Endothelial cell of umbilical vein (primary cell): ENCODE results near the gene PTPN6. TPM values are rescaled to one million over a fixed set of nuclear protein-coding genes. Genes with fewer than 3 reads are reported as not detected.

Source experiments
- BruUV-seq: library from RNA; stranded (reverse); fragments of 400-500 nt; replicated peaks from 2 replicates; lab custom pipeline; 2021; lab: Mats Ljungman, UMichigan
- CTCF ChIA-PET: fragments of 300-600, 350-600 bp; sonication (Branson Sonifier 250); formaldehyde crosslinking; loops from one replicate; lab custom pipeline; 2021; ENCODE audit warnings: antibody characterized with exemption, inconsistent platforms; lab: Charles Lee
- POLR2A ChIA-PET: fragments of 300-600, 350-600 bp; sonication (Branson Sonifier 250); formaldehyde crosslinking; loops from one replicate; lab custom pipeline; 2021; ENCODE audit warnings: antibody characterized with exemption, inconsistent platforms; lab: Charles Lee
- DNase-seq: peaks from one replicate; pipeline ENCODE4 v3.0.0-alpha.2; 2011; ENCODE audit warnings: low read depth, low spot score
- FAIRE-seq: peaks from 2 replicates; lab custom pipeline; 2011; peaks lifted over from hg19 to GRCh38; lab: Jason Lieb, UNC
- H2AFZ ChIP-seq: 2 replicates; pipeline ENCODE4 v1.6.0; 2012; ENCODE audit warnings: low read depth, low read length, control low read depth, inconsistent platforms
- H3K27ac ChIP-seq: 2 replicates; pipeline ENCODE4 v1.5.1; 2011; ENCODE audit warnings: low read depth, mild to moderate bottlenecking, control low read depth, low read length, moderate library complexity; ENCODE audit not compliant: insufficient read depth
- H3K27me3 ChIP-seq, 2 experiments: 2 replicates each; pipeline versions ENCODE4 v1.6.0 to v1.6.1; 2011; ENCODE audit warnings: low read length in 2 of 2, mixed read lengths in 1 of 2; ENCODE audit not compliant: control insufficient read depth in 2 of 2, insufficient read depth in 2 of 2
- H3K36me3 ChIP-seq, 2 experiments: 2 replicates in 1 of 2; 3 replicates in 1 of 2; pipeline ENCODE4 v1.5.1; 2011; ENCODE audit warnings: low read length in 2 of 2, mild to moderate bottlenecking in 1 of 2, moderate library complexity in 1 of 2; ENCODE audit not compliant: control insufficient read depth in 2 of 2, insufficient read depth in 2 of 2; ENCODE audit errors: extremely low read depth in 1 of 2
- H3K4me1 ChIP-seq: 3 replicates; pipeline ENCODE4 v1.5.1; 2011; ENCODE audit warnings: mild to moderate bottlenecking, low read length; ENCODE audit not compliant: control insufficient read depth, insufficient read depth; ENCODE audit errors: extremely low read depth
- H3K4me2 ChIP-seq: 2 replicates; pipeline ENCODE4 v1.6.1; 2011; ENCODE audit warnings: low read length, control low read depth, mixed read lengths; ENCODE audit not compliant: insufficient read depth
- H3K4me3 ChIP-seq, 3 experiments: fragments of 200-600 bp in 1 of 3; sonication (generic), shearing (Covaris generic) in 1 of 3; replicated peaks in 1 of 3; 2 replicates each; pipeline ENCODE4 v1.5.1; 2011 to 2016; ENCODE audit warnings: control low read depth in 3 of 3, low read length in 3 of 3, mild to moderate bottlenecking in 2 of 3, inconsistent platforms in 1 of 3, low read depth in 1 of 3, moderate library complexity in 1 of 3; ENCODE audit not compliant: insufficient read depth in 1 of 3
- H3K79me2 ChIP-seq: 2 replicates; pipeline ENCODE4 v1.6.0; 2012; ENCODE audit warnings: low read length, inconsistent platforms; ENCODE audit not compliant: control insufficient read depth, insufficient read depth
- H3K9ac ChIP-seq: replicated peaks from 2 replicates; pipeline ENCODE3; 2011; ENCODE audit warnings: low read length, control low read depth; ENCODE audit not compliant: insufficient read depth; ENCODE audit errors: extremely low read depth
- H3K9me1 ChIP-seq: replicated peaks from 3 replicates; pipeline ENCODE4 v1.6.0; 2011; ENCODE audit warnings: mild to moderate bottlenecking, low read length; ENCODE audit not compliant: control insufficient read depth, insufficient read depth; ENCODE audit errors: extremely low read depth
- H3K9me3 ChIP-seq: replicated peaks from 2 replicates; pipeline ENCODE4 v1.5.1; 2012; ENCODE audit warnings: low read length, inconsistent platforms; ENCODE audit not compliant: control insufficient read depth, insufficient read depth
- H4K20me1 ChIP-seq: replicated peaks from 2 replicates; pipeline ENCODE3; 2011; ENCODE audit warnings: mild to moderate bottlenecking, low read length; ENCODE audit not compliant: control insufficient read depth, insufficient read depth; ENCODE audit errors: extremely low read depth
- EZH2 ChIP-seq: IDR thresholded peaks from 2 replicates; pipeline ENCODE4 v1.6.1; 2012; ENCODE audit warnings: borderline replicate concordance, low read depth, mild to moderate bottlenecking, moderate library complexity, low read length, inconsistent platforms; ENCODE audit not compliant: severe bottlenecking
- FOS ChIP-seq: IDR thresholded peaks from 2 replicates; pipeline ENCODE4 v1.6.1; 2011; ENCODE audit warnings: mild to moderate bottlenecking, low read length, moderate library complexity, borderline replicate concordance; ENCODE audit not compliant: insufficient read depth
- GATA2 ChIP-seq: IDR thresholded peaks from 2 replicates; pipeline ENCODE4 v1.7.0; 2011; ENCODE audit warnings: low read depth, mild to moderate bottlenecking, moderate library complexity, mixed read lengths, low read length; ENCODE audit not compliant: insufficient read length, insufficient read depth
- JUN ChIP-seq: IDR thresholded peaks from 2 replicates; pipeline ENCODE4 v1.6.1; 2011; ENCODE audit warnings: borderline replicate concordance, low read depth; ENCODE audit not compliant: insufficient read length, insufficient read depth
- MYC ChIP-seq: IDR thresholded peaks from one replicate; pipeline ENCODE4 v1.6.1; 2011; ENCODE audit warnings: mild to moderate bottlenecking, low read depth, low read length
- POLR2A ChIP-seq: IDR thresholded peaks from 2 replicates; pipeline ENCODE4 v1.6.1; 2012; ENCODE audit warnings: low read depth, mild to moderate bottlenecking, control low read depth, low read length
- POLR2AphosphoS5 ChIP-seq: IDR thresholded peaks from 2 replicates; pipeline ENCODE4 v1.6.1; 2012; ENCODE audit warnings: low read depth, mild to moderate bottlenecking, control low read depth, low read length, moderate library complexity; ENCODE audit not compliant: insufficient read depth
- dilution Hi-C: fragments of 300-500 bp; cut with MboI; formaldehyde crosslinking; loops from one replicate; pipeline ENCODE4 v1.15.0; 2019; ENCODE audit warnings: low sequenced_read_pairs; ENCODE audit not compliant: extremely low pct_ligation_motif_present
- intact Hi-C: fragments of 100-400 bp; cut with micrococcal nuclease; formaldehyde crosslinking; loops from one replicate; pipeline ENCODE4 v1.10.0; 2022
- polyA plus RNA-seq, 4 experiments: library from polyadenylated mRNA; depleted of rRNA in 3 of 4; stranded (reverse) in 3 of 4; unstranded in 1 of 4; fragments of >200 nt; gene quantifications; 2 replicates each; pipeline versions ENCODE4 v1.2.1 to v1.2.3, GENCODE V29; 2011 to 2012; ENCODE audit warnings: missing spikeins in 1 of 4
- total RNA-seq: library from RNA; stranded (reverse); gene quantifications from 2 replicates; pipeline ENCODE4 v1.2.3, GENCODE V29; 2021
- TF ChIP-seq, protein P1 (sequence below): IDR thresholded peaks from 2 replicates; pipeline ENCODE4 v1.6.1; 2011; ENCODE audit not compliant: insufficient read depth, insufficient read length
- TF ChIP-seq, protein P2 (sequence below), 2 donors: IDR thresholded peaks; 1 replicate in 1 of 2; 2 replicates in 1 of 2; pipeline ENCODE4 v1.5.1; 2011; ENCODE audit warnings: low read length in 2 of 2, mild to moderate bottlenecking in 2 of 2, moderate library complexity in 2 of 2, control low read depth in 1 of 2, inconsistent platforms in 1 of 2, low read depth in 1 of 2; ENCODE audit not compliant: insufficient read depth in 1 of 2; ENCODE audit errors: extremely low read depth in 1 of 2

The PTPN6 gene
- total and polyA plus RNA-seq, 2 donors (not counting 3 experiments of a cell fraction or from before 2014, with no cell fraction given): 0.25 to 1.6 TPM

DNA sequence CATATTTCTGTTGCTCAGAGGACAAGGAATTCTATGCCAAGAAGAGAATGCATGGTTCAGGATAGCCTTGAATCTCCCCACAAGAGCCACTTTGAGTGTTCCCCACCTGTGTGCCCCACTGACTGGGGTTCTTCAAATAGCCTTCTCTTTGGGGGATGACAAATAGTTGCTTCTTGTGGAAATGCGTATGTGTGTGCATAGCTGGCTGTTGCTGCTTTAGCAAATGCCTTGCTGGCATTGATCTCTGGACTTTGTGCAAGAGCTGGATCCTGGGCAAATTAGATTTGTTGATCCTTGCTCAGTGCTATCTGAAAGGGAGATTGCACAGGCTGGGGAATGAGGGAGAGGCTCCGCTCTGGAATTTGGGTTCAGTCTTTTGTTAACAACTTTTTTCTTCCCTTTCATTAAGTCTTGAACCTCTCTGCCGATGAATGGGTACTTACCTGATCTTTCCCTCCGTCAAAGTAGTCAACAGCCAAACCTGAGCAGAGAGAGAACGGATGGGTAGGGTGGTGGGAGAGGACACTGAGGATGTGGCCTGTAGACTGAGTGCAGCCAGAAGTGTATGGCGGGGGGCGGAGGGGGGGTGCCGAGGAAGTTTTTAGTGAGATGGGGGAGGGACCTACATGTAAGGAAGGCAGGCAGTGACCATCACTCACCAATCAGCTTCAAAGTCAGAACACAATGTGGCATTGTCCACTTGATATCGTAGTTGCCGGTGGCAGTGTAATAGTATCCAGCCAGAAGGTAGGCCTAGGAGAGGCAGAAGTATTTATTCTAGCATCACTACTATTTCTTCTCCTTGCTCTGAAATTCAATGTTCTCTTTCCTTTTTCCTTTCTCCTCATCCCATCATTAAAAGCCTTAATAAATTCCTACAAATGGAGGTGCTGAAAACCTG lies 30.2 kb downstream of the PTPN6 start:
- Histone ChIP-seq H3K27ac (no peak overlapping the region), H4K20me1 (no peaks in the 10 kb centered on the region), H2AFZ (no peak overlapping the region), H3K4me2 (no peak overlapping the region), H3K36me3 (peaks cover 8 to 23% of the 10 kb centered on the region in 2 experiments), H3K27me3 (no peaks in the 10 kb centered on the region), H3K9ac (no peak overlapping the region), H3K79me2 (no peaks in the 10 kb centered on the region), H3K4me3 (no peak overlapping the region), H3K9me1 (no peaks in the 10 kb centered on the region), H3K9me3 (no peaks in the 10 kb centered on the region), H3K4me1 (no peaks in the 10 kb centered on the region)
- FAIRE-seq (no peak), DNase-seq (no peak)
- POLR2A ChIA-PET: no interaction called here
- intact Hi-C loops: no loop called here
- no TSS peak for BruUV-seq
- CTCF ChIA-PET: interaction anchor here (0.7 kb wide), 1 partner anchor 17 kb away, joined by 3 read pairs; no protein-coding TSS in a partner anchor
- TF ChIP-seq, protein P1, sequence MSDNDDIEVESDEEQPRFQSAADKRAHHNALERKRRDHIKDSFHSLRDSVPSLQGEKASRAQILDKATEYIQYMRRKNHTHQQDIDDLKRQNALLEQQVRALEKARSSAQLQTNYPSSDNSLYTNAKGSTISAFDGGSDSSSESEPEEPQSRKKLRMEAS: no peak
- TF ChIP-seq POLR2A (no peak), GATA2 (no peak), JUN (no peak), FOS (no peak), POLR2AphosphoS5 (no peak), MYC (no peak), EZH2 (no peak)
- TF ChIP-seq, protein P2, sequence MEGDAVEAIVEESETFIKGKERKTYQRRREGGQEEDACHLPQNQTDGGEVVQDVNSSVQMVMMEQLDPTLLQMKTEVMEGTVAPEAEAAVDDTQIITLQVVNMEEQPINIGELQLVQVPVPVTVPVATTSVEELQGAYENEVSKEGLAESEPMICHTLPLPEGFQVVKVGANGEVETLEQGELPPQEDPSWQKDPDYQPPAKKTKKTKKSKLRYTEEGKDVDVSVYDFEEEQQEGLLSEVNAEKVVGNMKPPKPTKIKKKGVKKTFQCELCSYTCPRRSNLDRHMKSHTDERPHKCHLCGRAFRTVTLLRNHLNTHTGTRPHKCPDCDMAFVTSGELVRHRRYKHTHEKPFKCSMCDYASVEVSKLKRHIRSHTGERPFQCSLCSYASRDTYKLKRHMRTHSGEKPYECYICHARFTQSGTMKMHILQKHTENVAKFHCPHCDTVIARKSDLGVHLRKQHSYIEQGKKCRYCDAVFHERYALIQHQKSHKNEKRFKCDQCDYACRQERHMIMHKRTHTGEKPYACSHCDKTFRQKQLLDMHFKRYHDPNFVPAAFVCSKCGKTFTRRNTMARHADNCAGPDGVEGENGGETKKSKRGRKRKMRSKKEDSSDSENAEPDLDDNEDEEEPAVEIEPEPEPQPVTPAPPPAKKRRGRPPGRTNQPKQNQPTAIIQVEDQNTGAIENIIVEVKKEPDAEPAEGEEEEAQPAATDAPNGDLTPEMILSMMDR (IDR thresholded peaks at IDR 0.05; ENCODE audit: extremely low read depth in 1 of 2, insufficient read depth in 1 of 2, low read depth in 1 of 2, low read length in 2 of 2): no peak
- dilution Hi-C loops: no loop called here
